Ovary (tissue), 9 donors: ENCODE measurements around the gene TBCD. TPM values are rescaled to one million over a fixed set of nuclear protein-coding genes. Genes with fewer than 3 reads are reported as not detected.

ENCODE experiments used
- DNase-seq, 5 donors: peaks; one replicate each; pipeline ENCODE4 v3.0.0-alpha.2; 2019 to 2020
- H3K27ac ChIP-seq, 2 donors: fragments of 200-600 bp; one replicate each; pipeline versions ENCODE4 v1.5.1 to v1.8.0; 2019 to 2022
- H3K27me3 ChIP-seq: fragments of 200-600 bp; one replicate; pipeline ENCODE4 v1.8.0; 2022
- H3K36me3 ChIP-seq: fragments of 200-600 bp; sonication (generic); one replicate; pipeline ENCODE4 v1.5.1; 2019
- H3K4me1 ChIP-seq: one replicate; pipeline ENCODE4 v1.8.1; 2013; ENCODE audit warnings: mild to moderate bottlenecking, moderate library complexity; ENCODE audit not compliant: insufficient read depth
- H3K4me3 ChIP-seq: fragments of 200-600 bp; sonication (generic); one replicate; pipeline ENCODE4 v1.5.1; 2017
- H3K9me3 ChIP-seq, 2 donors: fragments of 200-600 bp in 1 of 2; sonication (generic) in 1 of 2; one replicate each; pipeline versions ENCODE4 v1.5.1 to v1.8.1; 2013 to 2019; ENCODE audit warnings: mild to moderate bottlenecking in 1 of 2, moderate library complexity in 1 of 2
- CTCF ChIP-seq, 3 donors: fragments of 450-650 bp in 2 of 3; fragments of 200-600 bp in 1 of 3; IDR thresholded peaks; one replicate each; pipeline versions ENCODE4 v1.5.1 to v1.8.0; 2016 to 2022; ENCODE audit warnings: antibody characterized with exemption in 3 of 3, mild to moderate bottlenecking in 1 of 3
- EP300 ChIP-seq: sonication (generic); formaldehyde crosslinking; IDR thresholded peaks from one replicate; pipeline ENCODE4 v1.6.1; 2017; ENCODE audit warnings: antibody characterized with exemption
- POLR2A ChIP-seq: fragments of 450-650 bp; IDR thresholded peaks from one replicate; pipeline ENCODE4 v1.6.1; 2017; ENCODE audit warnings: antibody characterized with exemption, mild to moderate bottlenecking, moderate library complexity
- WGBS, 3 donors: extraction: QIAGEN DNeasy Blood & Tissue Kit in 1 of 3; methylation state at CpG; one replicate each; pipeline versions ENCODE4 v1.1.5 to v1.1.7; 2013 to 2017; 5-methylcytosine and 5-hydroxymethylcytosine counted together
- intact Hi-C, 4 donors: fragments of 100-400 bp; cut with DNase I; formaldehyde crosslinking; loops; one replicate each; pipeline versions ENCODE4 v1.11.0 to v1.15.1; 2022 to 2023
- polyA plus RNA-seq, 2 donors: library from polyadenylated mRNA; stranded (reverse); fragments of 200-250 nt in 1 of 2; fragments of 350-450 nt in 1 of 2; fragmentation: Illumina TruSeq in 1 of 2; extraction: RNeasy Lipid Tissue Mini Kit (QIAGEN cat#74804) in 1 of 2; gene quantifications; one replicate each; pipeline ENCODE4 v1.2.3, GENCODE V29; 2013 to 2014
- total RNA-seq, 7 donors: library from RNA; depleted of rRNA in 2 of 7; stranded (reverse); fragments of >200 nt in 2 of 7; fragmentation: NEBNext Ultra II Directional in 3 of 7; extraction: Animal tissue kit (Norgen Biotek cat#: 25700) in 3 of 7; gene quantifications; one replicate each; pipeline versions ENCODE4 v1.1.0 to v1.2.4, GENCODE V29; 2016 to 2023
- donor health status: DM: no; HTN: no; CAD: no; lungs with moderate emphysema.
- donor health status: DM: no; HTN: no; CAD: no.
- donor health status: Bipolar disorder and iron deficiency.
- donor health status: DM: yes; HTN: yes; CAD: no.
- donor health status: DM: no; HTN: no; CAD: no.
- donor health status: DM: yes; HTN: yes; CAD: no.

Gene TBCD
- total and polyA plus RNA-seq, 9 donors: 29.2 to 88.3 (median 59.2) TPM

GRCh38 chr17:82718986-82719685 is 32.7 kb upstream of the TBCD start:
- intact Hi-C loops: no loop called here
- Histone ChIP-seq H3K4me3 (no peak overlapping the region), H3K36me3 (no peaks in the 10 kb centered on the region)

GRCh38 chr17:82720204-82720603 is 31.7 kb upstream of the TBCD start:
- no peak overlapping the region for H3K4me3 ChIP-seq
- no peak overlapping the region for H3K27ac ChIP-seq
- no peaks in the 10 kb centered on the region for H3K36me3 ChIP-seq
- 69 to 85% (median 74%) methylated on average over 19 of the region's 19 CpGs for WGBS, 3 donors
- intact Hi-C loops: no loop called here
- DNase-seq: no peak
- TF ChIP-seq EP300 (no peak), CTCF (IDR thresholded peaks at IDR 0.05) (no peak), POLR2A (no peak)
- no peaks in the 10 kb centered on the region for H3K27me3 ChIP-seq
- H3K9me3 ChIP-seq: no peaks in the 10 kb centered on the region
- H3K4me1 ChIP-seq: peaks cover 16% of the 10 kb centered on the region

More at GRCh38 chr17:82718986-82719685, 32.7 kb upstream of the TBCD start:
- DNase-seq: no peak
- no peaks in the 10 kb centered on the region for H3K9me3 ChIP-seq
- no peaks in the 10 kb centered on the region for H3K27me3 ChIP-seq
- peaks cover 16% of the 10 kb centered on the region for H3K4me1 ChIP-seq
- no peak overlapping the region for H3K27ac ChIP-seq
- WGBS, 3 donors: 93 to 94% (median 94%) methylated on average over 18 of the region's 18 CpGs
- TF ChIP-seq POLR2A: no peak
- no peak for TF ChIP-seq EP300
- TF ChIP-seq CTCF (IDR thresholded peaks at IDR 0.05): no peak

GRCh38 chr17:82722341-82723013 is 29.4 kb upstream of the TBCD start:
- 78 to 83% (median 83%) methylated on average over 19 of the region's 19 CpGs for whole genome bisulfite sequencing, 3 donors
- Histone ChIP-seq H3K27ac (no peak overlapping the region), H3K36me3 (no peaks in the 10 kb centered on the region), H3K9me3 (no peaks in the 10 kb centered on the region), H3K4me1 (peaks cover 8% of the 10 kb centered on the region), H3K4me3 (no peak overlapping the region), H3K27me3 (no peaks in the 10 kb centered on the region)
- intact Hi-C loops: no loop called here
- no peak for TF ChIP-seq EP300
- no peak for TF ChIP-seq POLR2A
- TF ChIP-seq CTCF (IDR thresholded peaks at IDR 0.05): no peak
- no peak for DNase-seq

- no peak overlapping the region for H3K4me3 ChIP-seq
- H3K4me1 ChIP-seq: peaks cover under 1% of the 10 kb centered on the region
- no peaks in the 10 kb centered on the region for H3K9me3 ChIP-seq
- no peaks in the 10 kb centered on the region for H3K27me3 ChIP-seq
- no peak for DNase-seq
- no peaks in the 10 kb centered on the region for H3K36me3 ChIP-seq
- H3K27ac ChIP-seq: no peak overlapping the region
- intact Hi-C loops: no loop called here
- TF ChIP-seq EP300 (no peak), POLR2A (no peak), CTCF (IDR thresholded peaks at IDR 0.05) (no peak)
- WGBS, 3 donors: 85 to 89% (median 87%) methylated on average over 26 of the region's 26 CpGs
Measured at GRCh38 chr17:82723169-82723807, 28.6 kb upstream of the TBCD start.
